ENCODE data around the gene GPR107. TPM values are rescaled to one million over a fixed set of nuclear protein-coding genes. Genes with fewer than 3 reads are reported as not detected.

GPR107 gene
- total RNA-seq, 1 experiment from 2014 or later: 77.4 TPM

DNA sequence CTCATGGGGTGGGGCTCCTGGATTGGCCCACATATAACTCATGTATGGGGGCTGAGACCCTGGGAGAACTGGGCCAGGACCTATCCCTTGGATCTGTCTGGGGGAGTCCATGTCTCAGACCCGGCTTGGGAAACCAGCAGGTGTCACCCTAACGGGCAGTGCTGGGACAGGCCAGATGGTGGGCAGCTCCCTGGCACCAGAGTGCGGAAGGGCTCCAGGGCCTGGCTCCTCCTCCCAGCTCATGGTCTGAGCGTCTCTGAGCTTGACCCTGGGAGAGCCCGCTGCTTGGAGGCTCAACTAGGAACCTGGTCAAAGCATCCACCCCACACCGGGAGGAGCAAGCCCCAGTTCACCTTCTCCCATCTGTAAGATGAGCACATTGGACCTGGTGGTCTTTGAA, 103.0 kb downstream of the GPR107 start:
- Histone ChIP-seq H3K36me3 (ENCODE audit: low read depth) (no peaks in the 10 kb centered on the region), H3K79me2 (ENCODE audit: low read depth) (no peaks in the 10 kb centered on the region), H3K27me3 (ENCODE audit: insufficient read depth, low read depth) (no peaks in the 10 kb centered on the region), H3K4me3 (no peak overlapping the region), H3K9me2 (ENCODE audit: insufficient read depth) (no peaks in the 10 kb centered on the region), H3K27ac (no peak overlapping the region), H3K4me1 (replicated peaks; ENCODE audit: insufficient read depth) (no peaks in the 10 kb centered on the region), H3K4me2 (no peak overlapping the region), H4K20me1 (ENCODE audit: insufficient read depth) (no peaks in the 10 kb centered on the region), H3K9me3 (ENCODE audit: insufficient read depth, low read depth) (no peaks in the 10 kb centered on the region), H3F3A (ENCODE audit: insufficient read depth, low read depth) (0 out of 2 replicates have a peak, but pooled peaks cover 9% of the 10 kb centered on the region), H2AFZ (no peak overlapping the region)
- DNase-seq: no peak
- intact Hi-C loops (cut with micrococcal nuclease; ENCODE audit: unreplicated experiment): no loop called here
- TF ChIP-seq, protein P1, sequence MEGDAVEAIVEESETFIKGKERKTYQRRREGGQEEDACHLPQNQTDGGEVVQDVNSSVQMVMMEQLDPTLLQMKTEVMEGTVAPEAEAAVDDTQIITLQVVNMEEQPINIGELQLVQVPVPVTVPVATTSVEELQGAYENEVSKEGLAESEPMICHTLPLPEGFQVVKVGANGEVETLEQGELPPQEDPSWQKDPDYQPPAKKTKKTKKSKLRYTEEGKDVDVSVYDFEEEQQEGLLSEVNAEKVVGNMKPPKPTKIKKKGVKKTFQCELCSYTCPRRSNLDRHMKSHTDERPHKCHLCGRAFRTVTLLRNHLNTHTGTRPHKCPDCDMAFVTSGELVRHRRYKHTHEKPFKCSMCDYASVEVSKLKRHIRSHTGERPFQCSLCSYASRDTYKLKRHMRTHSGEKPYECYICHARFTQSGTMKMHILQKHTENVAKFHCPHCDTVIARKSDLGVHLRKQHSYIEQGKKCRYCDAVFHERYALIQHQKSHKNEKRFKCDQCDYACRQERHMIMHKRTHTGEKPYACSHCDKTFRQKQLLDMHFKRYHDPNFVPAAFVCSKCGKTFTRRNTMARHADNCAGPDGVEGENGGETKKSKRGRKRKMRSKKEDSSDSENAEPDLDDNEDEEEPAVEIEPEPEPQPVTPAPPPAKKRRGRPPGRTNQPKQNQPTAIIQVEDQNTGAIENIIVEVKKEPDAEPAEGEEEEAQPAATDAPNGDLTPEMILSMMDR (conservative IDR thresholded peaks at IDR 0.05): no peak
- no peak for TF ChIP-seq EZH2 (IDR thresholded peaks at IDR 0.05; ENCODE audit: low read depth)
- no TSS peak for BruUV-seq (replicated peaks)
- ChIA-PET POLR2A (ENCODE audit: unreplicated experiment) (no interaction called here), CTCF (no interaction called here)

DNA sequence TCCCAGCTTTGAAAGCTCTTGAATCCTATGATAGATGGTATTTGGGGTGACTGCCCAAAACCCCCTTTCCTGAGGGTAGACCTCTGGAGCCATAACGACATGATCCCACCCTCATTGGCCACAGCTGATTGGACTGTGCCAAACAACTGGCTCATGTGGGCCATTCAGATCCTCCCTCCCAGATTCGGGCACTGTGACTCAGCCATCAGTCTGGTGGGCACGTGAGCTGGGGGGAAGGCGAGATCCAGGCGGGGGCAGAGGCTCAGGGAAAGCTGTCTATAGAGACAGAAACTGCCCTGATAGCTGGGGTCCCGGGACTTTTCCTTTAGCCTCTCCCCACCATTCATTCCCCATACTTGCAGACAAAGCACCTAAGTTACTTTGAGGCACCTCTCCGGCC, 103.4 kb downstream of the GPR107 start:
- Histone ChIP-seq H3K27me3 (ENCODE audit: insufficient read depth, low read depth) (no peaks in the 10 kb centered on the region), H3K27ac (no peak overlapping the region), H3K36me3 (ENCODE audit: low read depth) (no peaks in the 10 kb centered on the region), H3K9me3 (ENCODE audit: insufficient read depth, low read depth) (no peaks in the 10 kb centered on the region), H3K79me2 (ENCODE audit: low read depth) (no peaks in the 10 kb centered on the region), H2AFZ (no peak overlapping the region), H3F3A (ENCODE audit: insufficient read depth, low read depth) (0 out of 2 replicates have a peak, but pooled peaks cover 4% of the 10 kb centered on the region), H3K4me2 (no peak overlapping the region), H3K9me2 (ENCODE audit: insufficient read depth) (no peaks in the 10 kb centered on the region), H4K20me1 (ENCODE audit: insufficient read depth) (no peaks in the 10 kb centered on the region), H3K4me3 (no peak overlapping the region), H3K4me1 (replicated peaks; ENCODE audit: insufficient read depth) (no peaks in the 10 kb centered on the region)
- ChIA-PET CTCF (no interaction called here), POLR2A (ENCODE audit: unreplicated experiment) (no interaction called here)
- TF ChIP-seq, protein P1 (conservative IDR thresholded peaks at IDR 0.05): no peak
- no peak for TF ChIP-seq EZH2 (IDR thresholded peaks at IDR 0.05; ENCODE audit: low read depth)
- BruUV-seq (replicated peaks): no TSS peak
- DNase-seq: no peak
- intact Hi-C loops (cut with micrococcal nuclease; ENCODE audit: unreplicated experiment): no loop called here

DNA sequence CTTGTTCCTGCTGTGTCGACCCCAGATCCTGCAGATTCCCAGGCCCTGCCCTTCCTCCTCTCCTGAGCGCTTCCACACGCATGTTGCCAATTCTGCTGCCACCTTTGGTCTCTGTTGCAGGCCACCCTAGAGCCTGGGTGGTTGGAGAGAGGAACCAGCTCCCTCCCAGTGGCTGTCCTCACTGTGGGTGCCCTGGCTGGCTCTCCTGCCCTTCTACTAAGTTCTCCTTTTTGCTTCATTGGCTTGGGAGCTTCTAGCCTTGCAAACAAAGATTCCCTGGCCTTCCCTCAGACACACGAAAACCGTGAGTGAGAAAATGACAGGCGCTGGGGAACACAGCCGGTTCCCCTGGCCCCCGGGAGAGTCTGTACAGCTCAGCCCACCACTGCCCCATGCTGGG, 104.3 kb downstream of the GPR107 start:
- ChIA-PET CTCF (no interaction called here), POLR2A (ENCODE audit: unreplicated experiment) (no interaction called here)
- Histone ChIP-seq H3K27me3 (ENCODE audit: insufficient read depth, low read depth) (no peaks in the 10 kb centered on the region), H3K4me3 (no peak overlapping the region), H3K9me3 (ENCODE audit: insufficient read depth, low read depth) (no peaks in the 10 kb centered on the region), H3K36me3 (ENCODE audit: low read depth) (no peaks in the 10 kb centered on the region), H2AFZ (no peak overlapping the region), H4K20me1 (ENCODE audit: insufficient read depth) (no peaks in the 10 kb centered on the region), H3K4me2 (no peak overlapping the region), H3F3A (ENCODE audit: insufficient read depth, low read depth) (no peaks in the 10 kb centered on the region), H3K27ac (no peak overlapping the region), H3K9me2 (ENCODE audit: insufficient read depth) (no peaks in the 10 kb centered on the region), H3K79me2 (ENCODE audit: low read depth) (no peaks in the 10 kb centered on the region), H3K4me1 (replicated peaks; ENCODE audit: insufficient read depth) (no peaks in the 10 kb centered on the region)
- TF ChIP-seq EZH2 (IDR thresholded peaks at IDR 0.05; ENCODE audit: low read depth): no peak
- TF ChIP-seq, protein P1 (conservative IDR thresholded peaks at IDR 0.05): no peak
- DNase-seq: no peak
- BruUV-seq (replicated peaks): no TSS peak
- intact Hi-C loops (cut with micrococcal nuclease; ENCODE audit: unreplicated experiment): no loop called here

Data from PC-9 (cell line).